Astrocyte of the spinal cord (primary cell): ENCODE measurements around the gene CCL20.

Experiments
- DNase-seq: peaks from one replicate; pipeline ENCODE4 v3.0.0; 2011; ENCODE audit warnings: low read depth, low spot score
- H3K4me3 ChIP-seq: 2 replicates; pipeline ENCODE4 v1.5.1; 2011; ENCODE audit warnings: low read depth, mild to moderate bottlenecking, low read length, moderate library complexity
- in situ Hi-C: cut with HindIII; loops from 2 replicates; pipeline ENCODE4 v1.10.0; 2017; ENCODE audit warnings: low sequenced_read_pairs
- TF ChIP-seq, protein P1 (sequence below): IDR thresholded peaks from 2 replicates; pipeline ENCODE4 v1.5.1; 2012; ENCODE audit warnings: low read depth, mild to moderate bottlenecking, low read length, inconsistent platforms

CCL20 gene

DNA sequence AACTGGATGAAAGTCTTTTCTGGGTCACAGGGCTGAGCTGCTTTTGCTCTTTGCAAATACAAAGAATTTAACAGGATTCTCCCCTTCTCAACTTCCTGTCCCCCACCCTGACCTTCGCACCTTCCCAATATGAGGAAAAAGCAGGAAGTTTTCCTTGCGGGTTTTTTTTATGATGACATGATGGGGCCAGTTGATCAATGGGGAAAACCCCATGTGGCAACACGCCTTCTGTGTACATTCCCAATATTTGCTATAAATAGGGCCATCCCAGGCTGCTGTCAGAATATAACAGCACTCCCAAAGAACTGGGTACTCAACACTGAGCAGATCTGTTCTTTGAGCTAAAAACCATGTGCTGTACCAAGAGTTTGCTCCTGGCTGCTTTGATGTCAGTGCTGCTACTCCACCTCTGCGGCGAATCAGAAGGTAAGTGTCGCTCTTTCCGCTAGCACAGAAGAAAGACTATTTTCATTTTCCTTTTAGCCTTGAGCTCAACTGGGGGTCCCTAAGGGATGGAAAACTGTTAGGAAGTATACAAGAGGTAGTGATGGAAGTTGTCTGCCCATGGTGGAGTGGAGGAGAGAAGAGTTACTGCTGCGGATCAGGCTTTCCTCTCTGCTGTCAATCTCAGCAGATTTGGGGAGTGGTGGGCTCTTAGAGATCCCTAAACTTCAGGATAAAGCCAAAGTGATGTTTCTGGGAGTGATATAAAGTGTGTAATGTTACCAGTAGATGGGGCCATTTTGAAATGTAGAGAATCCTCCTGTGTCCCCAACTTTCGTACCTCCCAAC lies at the start of gene CCL20:
CCL20 (plus strand) TSS at position 281 of the 792 bp plus-strand sequence; CDS start at position 351, 70 bp downstream.
- TF ChIP-seq, protein P1, sequence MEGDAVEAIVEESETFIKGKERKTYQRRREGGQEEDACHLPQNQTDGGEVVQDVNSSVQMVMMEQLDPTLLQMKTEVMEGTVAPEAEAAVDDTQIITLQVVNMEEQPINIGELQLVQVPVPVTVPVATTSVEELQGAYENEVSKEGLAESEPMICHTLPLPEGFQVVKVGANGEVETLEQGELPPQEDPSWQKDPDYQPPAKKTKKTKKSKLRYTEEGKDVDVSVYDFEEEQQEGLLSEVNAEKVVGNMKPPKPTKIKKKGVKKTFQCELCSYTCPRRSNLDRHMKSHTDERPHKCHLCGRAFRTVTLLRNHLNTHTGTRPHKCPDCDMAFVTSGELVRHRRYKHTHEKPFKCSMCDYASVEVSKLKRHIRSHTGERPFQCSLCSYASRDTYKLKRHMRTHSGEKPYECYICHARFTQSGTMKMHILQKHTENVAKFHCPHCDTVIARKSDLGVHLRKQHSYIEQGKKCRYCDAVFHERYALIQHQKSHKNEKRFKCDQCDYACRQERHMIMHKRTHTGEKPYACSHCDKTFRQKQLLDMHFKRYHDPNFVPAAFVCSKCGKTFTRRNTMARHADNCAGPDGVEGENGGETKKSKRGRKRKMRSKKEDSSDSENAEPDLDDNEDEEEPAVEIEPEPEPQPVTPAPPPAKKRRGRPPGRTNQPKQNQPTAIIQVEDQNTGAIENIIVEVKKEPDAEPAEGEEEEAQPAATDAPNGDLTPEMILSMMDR, result no peak
- no peak for DNase-seq
- no peak within 1 kb of the TSS for H3K4me3 ChIP-seq
- in situ Hi-C loops, result no loop called here

DNA sequence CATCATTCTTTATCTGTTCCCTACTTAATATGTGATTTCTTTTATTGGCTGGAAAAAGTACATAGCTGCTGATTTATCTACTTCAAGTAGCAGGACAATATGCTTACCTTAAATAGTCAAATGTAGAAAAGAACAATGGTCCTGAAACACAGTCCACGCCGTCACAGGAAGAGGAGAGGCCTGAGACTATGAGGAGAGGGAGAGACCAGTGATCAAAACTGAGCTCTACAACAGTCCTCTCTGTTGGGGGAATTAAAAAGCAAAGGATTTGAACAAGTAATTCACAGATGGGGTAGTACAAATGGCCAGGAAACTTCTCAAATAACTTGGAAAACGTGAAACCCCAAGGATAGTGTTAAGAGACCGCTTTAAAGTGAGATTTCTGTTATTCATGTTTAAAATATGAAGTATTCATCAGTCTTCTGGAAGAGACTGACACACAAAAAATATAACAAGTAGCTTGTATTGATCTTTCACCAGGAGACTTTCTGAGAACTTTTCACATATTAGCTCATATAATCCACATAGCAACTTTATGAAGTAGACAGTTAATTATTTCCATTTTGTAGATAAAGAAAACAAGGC lies 47.8 kb upstream of the CCL20 start:
- H3K4me3 ChIP-seq, result no peak overlapping the region
- in situ Hi-C loops, result no loop called here
- no peak for DNase-seq
- TF ChIP-seq, protein P1, result no peak

GRCh38 chr2:227766373-227766883 lies 47.2 kb upstream of the CCL20 start:
- no peak overlapping the region for H3K4me3 ChIP-seq
- peak; percentile 73 for DNase-seq
- TF ChIP-seq, protein P1, result peak; percentile 81
- in situ Hi-C loops, result no loop called here

GRCh38 chr2:227767830-227768229 lies 45.8 kb upstream of the CCL20 start:
- in situ Hi-C loops, result no loop called here
- DNase-seq, result no peak
- H3K4me3 ChIP-seq, result no peak overlapping the region
- TF ChIP-seq, protein P1, result no peak

DNA sequence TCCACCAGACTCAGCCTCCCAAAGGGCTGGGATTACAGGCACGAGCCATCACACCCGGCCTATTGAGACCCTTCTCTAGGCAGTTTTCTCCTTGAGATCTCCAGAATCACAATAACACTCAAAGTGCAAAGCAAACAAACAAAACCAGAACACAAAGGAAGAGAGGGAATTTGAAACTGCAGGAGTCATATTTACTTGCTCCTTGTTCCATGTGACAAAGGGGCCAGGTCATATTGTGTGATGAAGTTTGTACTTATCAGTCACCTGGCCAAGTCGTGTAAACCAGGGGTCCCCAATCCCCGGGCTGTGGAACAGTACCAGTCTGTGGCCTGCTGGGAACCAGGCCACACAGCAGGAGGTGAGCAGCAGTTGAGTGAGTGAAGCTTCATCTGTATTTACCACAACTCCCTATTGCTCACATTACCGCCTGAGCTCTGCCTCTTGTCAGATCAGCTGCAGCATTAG lies 41.4 kb upstream of the CCL20 start:
- TF ChIP-seq, protein P1, result no peak
- DNase-seq, result peak; percentile 17
- H3K4me3 ChIP-seq, result no peak overlapping the region
- in situ Hi-C loops, result no loop called here

DNA sequence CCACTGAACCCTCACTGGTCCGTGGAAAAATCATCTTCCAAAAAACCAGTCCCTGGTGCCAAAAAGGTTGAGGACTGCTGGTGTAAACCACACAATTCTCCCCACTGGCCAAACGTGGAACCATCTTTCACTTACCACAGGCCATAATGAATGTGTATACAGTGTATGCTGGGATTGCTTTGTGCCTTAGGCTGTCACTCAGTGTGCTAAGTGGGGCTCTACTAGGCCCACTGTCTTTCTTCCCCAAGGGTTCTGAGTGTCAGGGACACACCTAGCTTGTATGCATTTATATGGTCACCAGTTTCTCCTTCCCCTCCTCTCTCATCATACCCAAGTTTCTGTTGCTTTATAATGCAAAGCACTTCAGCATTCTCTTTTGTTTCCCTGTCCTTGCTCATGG lies 40.7 kb upstream of the CCL20 start:
- TF ChIP-seq, protein P1, result no peak
- in situ Hi-C loops, result no loop called here
- H3K4me3 ChIP-seq, result no peak overlapping the region
- no peak for DNase-seq
